Measurements from ENCODE around the gene ASTN2.

DNA sequence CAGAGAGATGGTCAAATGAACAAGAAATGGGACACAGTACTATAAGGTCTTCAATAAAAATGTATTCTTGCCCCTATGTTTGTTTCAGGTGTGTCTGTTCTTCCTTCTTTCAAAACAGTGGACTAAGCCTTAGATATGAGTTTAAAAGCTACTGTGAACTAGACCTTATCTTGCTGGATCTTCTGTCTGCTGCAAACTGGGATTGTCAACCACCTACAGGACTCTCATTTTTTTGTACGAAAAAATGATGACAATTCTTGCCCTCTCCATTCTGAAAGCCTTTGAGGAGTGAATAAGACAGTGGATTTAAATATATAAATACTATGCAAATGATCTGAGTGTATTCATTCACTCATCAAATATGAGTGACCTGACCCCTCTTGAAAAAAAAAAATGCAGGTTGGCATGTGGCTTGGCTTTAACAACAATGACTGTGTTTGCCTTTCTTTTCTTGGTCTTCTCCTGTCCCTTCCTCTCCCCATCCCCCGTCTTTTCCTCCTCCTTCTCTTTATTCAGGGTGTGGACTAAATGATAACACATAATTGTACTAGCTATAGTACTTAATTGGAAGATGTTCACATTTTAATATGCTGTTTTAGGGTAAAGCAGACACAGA is 963.2 kb downstream of the ASTN2 start:
- no peak for TF ChIP-seq POLR2A (IDR thresholded peaks at IDR 0.05)
- TF ChIP-seq, protein P1, sequence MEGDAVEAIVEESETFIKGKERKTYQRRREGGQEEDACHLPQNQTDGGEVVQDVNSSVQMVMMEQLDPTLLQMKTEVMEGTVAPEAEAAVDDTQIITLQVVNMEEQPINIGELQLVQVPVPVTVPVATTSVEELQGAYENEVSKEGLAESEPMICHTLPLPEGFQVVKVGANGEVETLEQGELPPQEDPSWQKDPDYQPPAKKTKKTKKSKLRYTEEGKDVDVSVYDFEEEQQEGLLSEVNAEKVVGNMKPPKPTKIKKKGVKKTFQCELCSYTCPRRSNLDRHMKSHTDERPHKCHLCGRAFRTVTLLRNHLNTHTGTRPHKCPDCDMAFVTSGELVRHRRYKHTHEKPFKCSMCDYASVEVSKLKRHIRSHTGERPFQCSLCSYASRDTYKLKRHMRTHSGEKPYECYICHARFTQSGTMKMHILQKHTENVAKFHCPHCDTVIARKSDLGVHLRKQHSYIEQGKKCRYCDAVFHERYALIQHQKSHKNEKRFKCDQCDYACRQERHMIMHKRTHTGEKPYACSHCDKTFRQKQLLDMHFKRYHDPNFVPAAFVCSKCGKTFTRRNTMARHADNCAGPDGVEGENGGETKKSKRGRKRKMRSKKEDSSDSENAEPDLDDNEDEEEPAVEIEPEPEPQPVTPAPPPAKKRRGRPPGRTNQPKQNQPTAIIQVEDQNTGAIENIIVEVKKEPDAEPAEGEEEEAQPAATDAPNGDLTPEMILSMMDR (IDR thresholded peaks at IDR 0.05) = no peak

Measured in Peyer's patch (tissue), 4 donors.